HCT116 (cell line): Measurements from ENCODE around the gene ELFN1. TPM values are rescaled to one million over a fixed set of nuclear protein-coding genes. Genes with fewer than 3 reads are reported as not detected.

Experiments used
- ATAC-seq: fragments of 200-7000 bp; cut with Tn5 transposase; 2 replicates; pipeline ENCODE4 v1.9.1; 2020; ENCODE audit warnings: mild to moderate bottlenecking, moderate library complexity
- BruUV-seq: library from RNA; stranded (reverse); fragments of 400-500 nt; replicated peaks from 2 replicates; lab custom pipeline; 2021; lab: Mats Ljungman, UMichigan
- CTCF ChIA-PET: fragments of 300-600 bp; sonication (Branson Sonifier 250); formaldehyde crosslinking; loops from one replicate; lab custom pipeline; 2021; ENCODE audit warnings: antibody characterized with exemption; lab: Charles Lee
- POLR2A ChIA-PET: fragments of 300-600, 350-600 bp; sonication (Branson Sonifier 250); formaldehyde crosslinking; loops from one replicate; lab custom pipeline; 2021; ENCODE audit warnings: antibody characterized with exemption; lab: Charles Lee
- RAD21 ChIA-PET, 2 experiments: fragments of 300-600 bp; sonication (Branson Sonifier 250); formaldehyde crosslinking; loops; one replicate each; lab custom pipeline; 2023; ENCODE audit warnings: low total read pairs in 2 of 2; ENCODE audit not compliant: uncharacterized antibody in 2 of 2, unreplicated experiment in 2 of 2, low non-redundant PET in 1 of 2; lab: Charles Lee
- DNase-seq: peaks from one replicate; pipeline ENCODE4 v3.0.0-alpha.2; 2010; ENCODE audit warnings: low read depth, low spot score
- H2AFZ ChIP-seq: fragments of 200-600 bp; shearing (Covaris generic), sonication (generic); 2 replicates; pipeline ENCODE4 v1.6.1; 2017; ENCODE audit warnings: low read depth, mixed run types, mixed read lengths, antibody characterized with exemption, low read length; ENCODE audit not compliant: poor library complexity, severe bottlenecking
- H3K27ac ChIP-seq: 2 replicates; pipeline ENCODE4 v1.5.1; 2012; ENCODE audit warnings: low read depth, low read length
- H3K27me3 ChIP-seq: fragments of 200-600 bp; sonication (generic); 2 replicates; pipeline ENCODE4 v1.6.1; 2016; ENCODE audit warnings: mixed run types, low read length, mixed read lengths; ENCODE audit not compliant: insufficient read depth
- H3K36me3 ChIP-seq, 2 experiments: fragments of 200-500 bp in 1 of 2; fragments of 200-600 bp in 1 of 2; sonication (Bioruptor generic) in 1 of 2; sonication (generic) in 1 of 2; 2 replicates each; pipeline versions ENCODE4 v1.5.1 to v1.6.1; 2014 to 2016; ENCODE audit warnings: low read length in 2 of 2, inconsistent platforms in 1 of 2, mixed read lengths in 1 of 2, mixed run types in 1 of 2; ENCODE audit not compliant: insufficient read depth in 2 of 2, control insufficient read depth in 1 of 2
- H3K4me1 ChIP-seq, 2 experiments: fragments of 200-600 bp in 1 of 2; sonication (generic) in 1 of 2; 2 replicates each; pipeline versions ENCODE4 v1.5.1 to v1.6.1; 2012 to 2017; ENCODE audit warnings: low read length in 2 of 2, inconsistent platforms in 1 of 2, mild to moderate bottlenecking in 1 of 2, mixed read lengths in 1 of 2, mixed run types in 1 of 2, moderate library complexity in 1 of 2; ENCODE audit not compliant: insufficient read depth in 2 of 2, control insufficient read depth in 1 of 2
- H3K4me2 ChIP-seq: fragments of 200-600 bp; sonication (generic); 2 replicates; pipeline ENCODE4 v1.6.1; 2017; ENCODE audit warnings: mixed run types, low read length, mixed read lengths
- H3K4me3 ChIP-seq, 2 experiments: fragments of 200-600 bp in 1 of 2; sonication (generic) in 1 of 2; replicated peaks in 1 of 2; 2 replicates each; pipeline ENCODE4 v1.5.1; 2011 to 2016; ENCODE audit warnings: low read length in 2 of 2, control low read depth in 1 of 2, low read depth in 1 of 2, mild to moderate bottlenecking in 1 of 2, mixed read lengths in 1 of 2, mixed run types in 1 of 2
- H3K79me2 ChIP-seq: fragments of 200-600 bp; sonication (generic); 2 replicates; pipeline ENCODE4 v1.6.1; 2017; ENCODE audit warnings: mild to moderate bottlenecking, mixed run types, low read length, moderate library complexity, mixed read lengths; ENCODE audit not compliant: insufficient read depth
- H3K9ac ChIP-seq: fragments of 200-600 bp; sonication (generic); 2 replicates; pipeline ENCODE4 v1.6.1; 2016; ENCODE audit warnings: low read length, mixed read lengths
- H3K9me2 ChIP-seq: fragments of 200-600 bp; sonication (generic), shearing (Covaris generic); 2 replicates; pipeline ENCODE4 v1.6.1; 2017; ENCODE audit warnings: mixed run types, mild to moderate bottlenecking, moderate library complexity; ENCODE audit not compliant: insufficient read depth
- H3K9me3 ChIP-seq, 2 experiments: fragments of 200-500 bp in 1 of 2; fragments of 200-600 bp in 1 of 2; sonication (Bioruptor generic) in 1 of 2; sonication (generic) in 1 of 2; 2 replicates each; pipeline ENCODE4 v1.6.1; 2014 to 2017; ENCODE audit warnings: low read length in 2 of 2, mixed read lengths in 2 of 2, inconsistent platforms in 1 of 2, low read depth in 1 of 2, mild to moderate bottlenecking in 1 of 2, mixed run types in 1 of 2, moderate library complexity in 1 of 2; ENCODE audit not compliant: control insufficient read depth in 1 of 2, insufficient read depth in 1 of 2
- H4K20me1 ChIP-seq: fragments of 200-600 bp; sonication (generic), shearing (Covaris generic); 2 replicates; pipeline ENCODE4 v1.6.1; 2017; ENCODE audit warnings: mixed run types, mild to moderate bottlenecking, moderate library complexity; ENCODE audit not compliant: insufficient read depth
- ATF3 ChIP-seq: IDR thresholded peaks from 2 replicates; pipeline ENCODE4 v1.6.1; 2012
- CBX3 ChIP-seq: IDR thresholded peaks from 2 replicates; pipeline ENCODE4 v1.6.1; 2012; ENCODE audit warnings: low read depth
- ELF1 ChIP-seq: IDR thresholded peaks from 2 replicates; pipeline ENCODE4 v1.6.1; 2012; ENCODE audit warnings: low read depth, borderline replicate concordance
- EZH2phosphoT487 ChIP-seq: fragments of 200-600 bp; IDR thresholded peaks from 2 replicates; pipeline ENCODE4 v1.6.1; 2018; ENCODE audit warnings: antibody characterized with exemption, borderline replicate concordance
- FOSL1 ChIP-seq: IDR thresholded peaks from 2 replicates; pipeline ENCODE4 v1.6.1; 2012; ENCODE audit warnings: low read depth
- REST ChIP-seq: IDR thresholded peaks from 2 replicates; pipeline ENCODE4 v1.6.1; 2012; ENCODE audit warnings: low read depth
- SIN3A ChIP-seq: IDR thresholded peaks from 2 replicates; pipeline ENCODE4 v1.6.1; 2012; ENCODE audit warnings: low read depth
- TCF7L2 ChIP-seq: IDR thresholded peaks from 2 replicates; pipeline ENCODE4 v1.7.0; 2011; ENCODE audit warnings: borderline replicate concordance, inconsistent platforms; ENCODE audit not compliant: insufficient read depth, insufficient read length; ENCODE audit errors: extremely low read depth
- ZNF274 ChIP-seq: fragments of 200-500 bp; sonication (Bioruptor generic); IDR thresholded peaks from 2 replicates; pipeline ENCODE4 v1.6.1; 2014; ENCODE audit warnings: mild to moderate bottlenecking, low read depth, low read length, inconsistent platforms
- intact Hi-C: fragments of 100-400 bp; cut with micrococcal nuclease; formaldehyde crosslinking; loops from 2 replicates; pipeline ENCODE4 v1.10.0; 2022
- total RNA-seq: library from RNA; stranded (reverse); gene quantifications from one replicate; pipeline ENCODE4 v1.2.1, GENCODE V29; 2021; ENCODE audit not compliant: unreplicated experiment
- TF ChIP-seq, protein P1 (sequence below): IDR thresholded peaks from 2 replicates; pipeline ENCODE4 v1.6.1; 2011; ENCODE audit warnings: mild to moderate bottlenecking, low read length, moderate library complexity; ENCODE audit not compliant: insufficient replicate concordance; ENCODE audit errors: extremely low read depth

The ELFN1 gene
- total RNA-seq, 1 experiment from 2014 or later: 4.4 TPM

GRCh38 chr7:1717095-1717483, 47.0 kb downstream of the ELFN1 start:
- CTCF ChIA-PET: no interaction called here
- ATAC-seq: no peak
- TF ChIP-seq ATF3 (no peak), REST (no peak), EZH2phosphoT487 (no peak), ELF1 (no peak), TCF7L2 (no peak), ZNF274 (no peak), FOSL1 (no peak), CBX3 (no peak), SIN3A (no peak)
- TF ChIP-seq, protein P1, sequence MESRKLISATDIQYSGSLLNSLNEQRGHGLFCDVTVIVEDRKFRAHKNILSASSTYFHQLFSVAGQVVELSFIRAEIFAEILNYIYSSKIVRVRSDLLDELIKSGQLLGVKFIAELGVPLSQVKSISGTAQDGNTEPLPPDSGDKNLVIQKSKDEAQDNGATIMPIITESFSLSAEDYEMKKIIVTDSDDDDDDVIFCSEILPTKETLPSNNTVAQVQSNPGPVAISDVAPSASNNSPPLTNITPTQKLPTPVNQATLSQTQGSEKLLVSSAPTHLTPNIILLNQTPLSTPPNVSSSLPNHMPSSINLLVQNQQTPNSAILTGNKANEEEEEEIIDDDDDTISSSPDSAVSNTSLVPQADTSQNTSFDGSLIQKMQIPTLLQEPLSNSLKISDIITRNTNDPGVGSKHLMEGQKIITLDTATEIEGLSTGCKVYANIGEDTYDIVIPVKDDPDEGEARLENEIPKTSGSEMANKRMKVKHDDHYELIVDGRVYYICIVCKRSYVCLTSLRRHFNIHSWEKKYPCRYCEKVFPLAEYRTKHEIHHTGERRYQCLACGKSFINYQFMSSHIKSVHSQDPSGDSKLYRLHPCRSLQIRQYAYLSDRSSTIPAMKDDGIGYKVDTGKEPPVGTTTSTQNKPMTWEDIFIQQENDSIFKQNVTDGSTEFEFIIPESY: no peak
- TF ChIP-seq, all 23 proteins: peak for 0

More at GRCh38 chr7:1717095-1717483, 47.0 kb downstream of the ELFN1 start:
- intact Hi-C loops: no loop called here
- Histone ChIP-seq H2AFZ (no peak overlapping the region), H3K36me3 (no peaks in the 10 kb centered on the region), H3K79me2 (no peaks in the 10 kb centered on the region), H3K27ac (no peak overlapping the region), H3K9me3 (no peaks in the 10 kb centered on the region), H3K4me1 (peaks cover 3 to 13% of the 10 kb centered on the region in 2 experiments; a peak in 3 of 4 replicates), H3K9me2 (no peaks in the 10 kb centered on the region), H3K4me2 (no peak overlapping the region), H3K9ac (no peak overlapping the region), H3K27me3 (no peaks in the 10 kb centered on the region), H4K20me1 (no peaks in the 10 kb centered on the region), H3K4me3 (no peak overlapping the region)
- no TSS peak for BruUV-seq
- ChIA-PET POLR2A (no interaction called here), RAD21 (no interaction called here)
- DNase-seq: no peak
